Measurements from ENCODE around the gene CDC25B. TPM values are rescaled to one million over a fixed set of nuclear protein-coding genes. Genes with fewer than 3 reads are reported as not detected.

Gene CDC25B
- total and polyA plus RNA-seq, 2 experiments from 2014 or later = 15.1 to 21.9 TPM

DNA sequence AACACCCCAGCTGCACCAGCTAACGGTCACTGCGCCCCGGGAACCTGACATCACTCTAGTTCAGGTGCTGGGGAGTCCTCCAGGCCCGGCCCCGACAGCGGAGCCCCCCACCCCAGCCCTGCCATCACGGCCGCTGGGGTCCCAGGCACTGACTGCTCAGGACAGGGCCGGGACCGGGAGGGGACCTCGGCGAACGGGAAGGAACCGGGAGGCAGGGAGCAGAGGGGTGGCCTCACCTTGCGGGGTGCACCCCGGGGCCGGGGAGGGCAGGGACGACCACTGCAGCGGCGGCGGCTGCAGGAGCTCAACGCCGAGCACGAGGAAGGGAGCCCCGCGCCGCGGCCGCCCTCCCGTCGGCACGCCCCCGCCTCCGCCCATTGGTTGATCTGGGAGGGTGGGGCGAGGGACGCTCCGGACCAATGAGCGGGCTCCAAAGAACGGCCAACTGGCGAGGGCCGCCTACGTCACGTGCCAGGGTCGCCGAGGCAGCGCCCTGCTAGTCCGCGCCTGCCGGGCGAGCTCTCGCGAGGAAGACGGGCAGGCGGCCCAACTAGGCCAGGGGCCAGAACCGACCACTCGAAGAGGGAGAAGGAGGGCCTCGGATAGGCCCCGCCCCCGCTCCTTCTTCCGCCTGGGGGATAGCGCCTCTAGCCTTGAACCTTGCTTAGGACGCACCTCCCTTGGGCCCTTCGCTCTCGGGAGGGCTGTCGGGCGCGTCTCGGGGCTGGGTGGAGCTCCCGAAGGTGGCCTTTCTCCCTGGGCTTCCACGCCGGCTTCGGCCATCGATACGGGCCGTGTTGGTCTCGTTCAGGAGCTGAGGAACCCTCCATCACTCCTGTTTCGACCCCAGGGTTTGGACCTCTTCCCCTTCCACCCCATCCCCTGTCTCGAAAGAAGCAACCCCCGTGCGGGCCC, 28.4 kb upstream of the CDC25B start, which contains the start of gene ADISSP:
Gene ADISSP (minus strand): TSS at position 327 of the 915 bp plus-strand sequence. CDS start 7,653 bp downstream, outside the sequence.
- Histone ChIP-seq H3K27ac (peak within 1 kb of the TSS; percentile 79), H3K4me1 (ENCODE audit: insufficient read depth) (peaks cover 13% of the 10 kb centered on the region), H2AFZ (peak within 1 kb of the TSS; percentile 76), H3K27me3 (no peaks in the 10 kb centered on the region), H3K9me2 (replicated peaks; ENCODE audit: insufficient read depth) (no peaks in the 10 kb centered on the region), H3K36me3 (replicated peaks; ENCODE audit: insufficient read depth, low read depth) (no peaks in the 10 kb centered on the region), H4K20me1 (ENCODE audit: insufficient read depth, poor library complexity, severe bottlenecking) (no peaks in the 10 kb centered on the region), H3K4me2 (peak within 1 kb of the TSS; percentile 94), H3K9me3 (ENCODE audit: low read depth) (no peaks in the 10 kb centered on the region), H3K79me2 (no peaks in the 10 kb centered on the region), H3K4me3 (peak within 1 kb of the TSS; percentile 56)
- DNase-seq (ENCODE audit: low spot score) = peak; percentile 99
- no peak for TF ChIP-seq EZH2 (IDR thresholded peaks at IDR 0.05; ENCODE audit: borderline replicate concordance)
- TF ChIP-seq, protein P1, sequence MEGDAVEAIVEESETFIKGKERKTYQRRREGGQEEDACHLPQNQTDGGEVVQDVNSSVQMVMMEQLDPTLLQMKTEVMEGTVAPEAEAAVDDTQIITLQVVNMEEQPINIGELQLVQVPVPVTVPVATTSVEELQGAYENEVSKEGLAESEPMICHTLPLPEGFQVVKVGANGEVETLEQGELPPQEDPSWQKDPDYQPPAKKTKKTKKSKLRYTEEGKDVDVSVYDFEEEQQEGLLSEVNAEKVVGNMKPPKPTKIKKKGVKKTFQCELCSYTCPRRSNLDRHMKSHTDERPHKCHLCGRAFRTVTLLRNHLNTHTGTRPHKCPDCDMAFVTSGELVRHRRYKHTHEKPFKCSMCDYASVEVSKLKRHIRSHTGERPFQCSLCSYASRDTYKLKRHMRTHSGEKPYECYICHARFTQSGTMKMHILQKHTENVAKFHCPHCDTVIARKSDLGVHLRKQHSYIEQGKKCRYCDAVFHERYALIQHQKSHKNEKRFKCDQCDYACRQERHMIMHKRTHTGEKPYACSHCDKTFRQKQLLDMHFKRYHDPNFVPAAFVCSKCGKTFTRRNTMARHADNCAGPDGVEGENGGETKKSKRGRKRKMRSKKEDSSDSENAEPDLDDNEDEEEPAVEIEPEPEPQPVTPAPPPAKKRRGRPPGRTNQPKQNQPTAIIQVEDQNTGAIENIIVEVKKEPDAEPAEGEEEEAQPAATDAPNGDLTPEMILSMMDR (IDR thresholded peaks at IDR 0.05; ENCODE audit: poor library complexity) = peak; percentile 18
- under 1% methylated on average over 48 of the region's 80 CpGs for WGBS (ENCODE audit: low lambda C conversion rate, missing lambda C conversion rate)

DNA sequence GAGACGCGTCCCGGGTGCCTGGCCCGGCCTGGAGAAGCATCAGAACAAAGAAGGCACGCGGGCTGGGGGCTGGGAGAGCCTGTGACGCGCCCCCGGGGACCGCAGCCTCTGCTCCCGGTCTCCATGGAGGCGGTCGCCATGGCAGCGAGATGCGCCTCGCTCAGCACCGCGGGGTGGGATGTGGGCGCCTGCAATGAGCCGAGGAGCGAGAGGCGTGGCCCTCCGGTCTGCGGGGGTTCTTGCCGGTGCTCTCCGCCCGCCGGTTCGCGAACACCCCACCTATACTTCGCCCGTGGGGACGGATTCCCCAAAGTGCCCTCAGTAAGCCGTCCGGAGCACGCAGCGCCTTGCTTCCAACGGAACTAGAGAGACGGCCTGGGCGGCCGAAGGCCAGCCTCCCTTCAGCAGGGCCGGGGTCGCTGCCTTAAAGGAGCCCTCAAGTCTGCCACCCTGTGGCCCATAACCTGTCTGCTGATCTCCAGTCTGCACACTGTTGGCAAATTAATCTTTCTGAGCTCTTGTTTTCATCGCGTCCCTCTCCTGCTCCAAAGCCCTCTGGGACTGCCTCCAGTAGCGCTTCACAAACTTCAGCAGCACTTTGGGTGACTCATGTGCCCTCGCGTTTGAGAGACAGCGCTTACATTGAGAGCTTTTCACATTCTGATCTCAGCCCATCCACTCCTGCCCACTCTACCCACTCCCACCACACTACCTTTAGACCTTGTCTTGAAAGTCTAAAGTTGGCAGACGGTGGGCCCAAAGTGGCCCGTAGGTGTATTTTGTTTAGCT, 27.6 kb upstream of the CDC25B start:
- Histone ChIP-seq H3K9me3 (ENCODE audit: low read depth) (no peaks in the 10 kb centered on the region), H3K4me3 (peak overlapping the region; percentile 56), H2AFZ (peak overlapping the region; percentile 76), H3K27ac (peak overlapping the region; percentile 79), H3K9me2 (replicated peaks; ENCODE audit: insufficient read depth) (no peaks in the 10 kb centered on the region), H3K79me2 (no peaks in the 10 kb centered on the region), H3K27me3 (no peaks in the 10 kb centered on the region), H4K20me1 (ENCODE audit: insufficient read depth, poor library complexity, severe bottlenecking) (no peaks in the 10 kb centered on the region), H3K4me1 (ENCODE audit: insufficient read depth) (peaks cover 13% of the 10 kb centered on the region), H3K36me3 (replicated peaks; ENCODE audit: insufficient read depth, low read depth) (no peaks in the 10 kb centered on the region), H3K4me2 (peak overlapping the region; percentile 80)
- TF ChIP-seq, protein P1 (IDR thresholded peaks at IDR 0.05; ENCODE audit: poor library complexity) = peak; percentile 64
- TF ChIP-seq EZH2 (IDR thresholded peaks at IDR 0.05; ENCODE audit: borderline replicate concordance) = no peak
- WGBS (ENCODE audit: low lambda C conversion rate, missing lambda C conversion rate) = 3% methylated on average over 44 of the region's 51 CpGs
- peak; percentile 87 for DNase-seq (ENCODE audit: low spot score)

DNA sequence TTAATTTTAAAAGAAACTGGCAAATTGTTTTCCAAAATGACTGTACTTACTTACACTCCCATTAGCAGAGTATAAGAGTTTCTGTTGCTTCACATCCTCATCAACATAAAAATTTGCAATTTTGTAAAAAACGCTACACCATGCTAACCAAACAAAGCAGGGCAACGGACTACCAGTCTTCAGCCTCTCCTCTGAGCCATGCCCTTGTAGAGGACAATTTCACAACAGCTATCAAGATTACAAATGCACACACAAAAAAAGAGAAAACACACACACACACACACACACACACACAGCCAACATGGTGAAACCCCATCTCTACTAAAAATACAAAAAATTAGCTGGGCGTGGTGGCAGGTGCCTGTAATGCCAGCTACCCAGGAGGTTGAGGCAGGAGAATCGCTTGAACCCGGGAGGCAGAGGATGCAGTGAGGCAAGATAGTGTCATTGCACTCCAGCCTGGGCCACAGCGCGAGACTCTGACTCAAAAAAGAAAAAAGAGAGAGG, 24.5 kb upstream of the CDC25B start:
- no peaks in the 10 kb centered on the region for H3K9me3 ChIP-seq (ENCODE audit: low read depth)
- H3K27me3 ChIP-seq = no peaks in the 10 kb centered on the region
- 82% methylated on average over 7 of the region's 7 CpGs for WGBS (ENCODE audit: low lambda C conversion rate, missing lambda C conversion rate)
- no peak for DNase-seq (ENCODE audit: low spot score)
- H3K27ac ChIP-seq = no peak overlapping the region
- no peaks in the 10 kb centered on the region for H3K9me2 ChIP-seq (replicated peaks; ENCODE audit: insufficient read depth)
- TF ChIP-seq EZH2 (IDR thresholded peaks at IDR 0.05; ENCODE audit: borderline replicate concordance) (no peak), EZH2phosphoT487 (IDR thresholded peaks at IDR 0.05; ENCODE audit: low read depth, severe bottlenecking, unreplicated experiment) (no peak)
- TF ChIP-seq, protein P1 (IDR thresholded peaks at IDR 0.05; ENCODE audit: poor library complexity) = no peak
- H3K4me1 ChIP-seq (ENCODE audit: insufficient read depth) = peaks cover 13% of the 10 kb centered on the region
- no peaks in the 10 kb centered on the region for H3K36me3 ChIP-seq (replicated peaks; ENCODE audit: insufficient read depth, low read depth)
- H3K4me3 ChIP-seq = no peak overlapping the region
- no peak overlapping the region for H3K4me2 ChIP-seq
- no peaks in the 10 kb centered on the region for H3K79me2 ChIP-seq
- H4K20me1 ChIP-seq (ENCODE audit: insufficient read depth, poor library complexity, severe bottlenecking) = no peaks in the 10 kb centered on the region
- no peak overlapping the region for H2AFZ ChIP-seq
